ENCODE measurements around the gene PMEPA1.

Gene PMEPA1

DNA sequence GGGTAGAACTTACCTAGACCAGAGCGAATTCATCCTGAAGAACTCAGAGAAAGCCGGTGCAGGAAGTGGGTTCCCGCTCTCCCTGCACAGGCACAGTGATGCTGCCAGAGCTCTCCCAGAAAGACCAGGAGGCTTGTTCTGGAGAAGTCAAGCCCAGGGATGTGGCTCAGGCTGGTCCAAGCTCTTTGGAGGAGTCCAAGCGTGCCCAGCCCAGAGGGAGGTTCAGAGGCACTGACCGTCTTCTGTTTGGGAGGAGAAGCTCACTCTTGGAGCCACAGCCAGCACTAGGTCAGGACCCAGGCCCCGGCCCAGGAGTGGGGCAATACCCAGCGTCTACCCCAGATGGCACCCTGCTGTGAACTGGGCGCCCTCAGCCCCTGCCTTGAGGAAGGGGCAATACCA lies 1.5 kb upstream of the PMEPA1 start:
- no peak for DNase-seq

DNA sequence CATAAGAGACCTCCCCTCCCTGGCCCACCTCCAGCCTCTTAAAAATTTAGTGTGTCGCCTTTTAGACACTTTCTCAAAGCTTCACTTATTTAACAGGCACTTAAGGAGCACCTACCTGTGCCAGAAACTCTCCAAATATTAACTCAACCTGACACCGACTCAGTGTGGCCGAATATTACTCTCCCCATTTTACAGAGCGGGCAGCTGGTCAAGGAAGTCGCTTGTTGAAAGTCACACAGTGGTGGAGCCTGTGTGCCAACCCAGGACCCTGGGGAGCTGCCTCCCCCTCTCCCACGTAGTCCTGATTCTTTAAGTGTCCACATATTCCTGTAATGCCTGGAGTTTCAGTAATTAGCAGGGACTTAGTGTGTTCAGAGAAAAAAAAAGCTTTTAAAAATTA lies 1.0 kb upstream of the PMEPA1 start:
- DNase-seq = no peak

DNA sequence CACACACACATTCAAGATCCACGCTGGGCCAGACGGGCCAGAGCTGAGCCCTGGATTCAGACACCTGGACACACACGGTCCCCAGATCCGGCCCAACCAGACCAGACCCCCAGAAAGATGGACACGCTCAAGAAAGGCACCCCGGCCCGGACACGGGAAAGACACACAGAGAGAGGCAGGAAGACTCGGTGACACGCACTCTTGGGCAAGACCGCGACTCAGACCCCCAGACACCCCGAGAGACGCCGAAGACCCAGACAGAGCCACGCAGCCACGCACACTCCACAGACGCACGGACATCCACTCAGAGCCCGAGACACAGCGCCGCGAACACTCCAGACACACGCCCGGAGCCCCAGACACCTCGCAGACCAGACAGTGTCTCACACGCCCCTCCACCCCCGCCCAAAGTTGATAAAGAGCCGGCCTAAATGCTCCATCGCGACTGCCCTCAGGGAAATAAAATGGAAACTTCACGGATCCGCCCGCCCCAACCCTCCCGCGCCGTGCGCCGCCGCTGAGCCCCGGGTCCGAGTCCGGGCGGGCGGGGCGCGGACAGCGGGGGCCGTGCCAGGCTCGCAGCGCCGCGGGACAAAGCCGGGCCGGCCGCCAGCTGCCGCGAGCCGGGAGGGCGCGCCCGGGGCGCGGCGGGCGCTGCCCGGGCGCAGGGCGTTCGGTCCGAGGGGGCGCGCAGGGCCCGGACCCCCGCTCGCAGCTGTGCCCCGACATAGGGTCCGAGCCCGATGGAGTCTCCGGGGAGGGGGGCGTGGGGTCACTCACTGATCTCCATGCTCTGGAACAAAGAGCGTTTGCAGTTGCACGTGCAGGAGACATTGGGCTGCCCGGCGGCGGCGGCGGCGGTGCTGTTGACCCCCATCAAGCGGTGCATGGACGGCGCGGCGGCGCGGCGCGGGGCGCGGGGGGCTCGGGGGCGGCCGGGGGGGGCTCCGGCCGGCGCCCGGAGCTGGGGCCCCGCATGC lies 831 bp downstream of the PMEPA1 start:
- DNase-seq = no peak

DNA sequence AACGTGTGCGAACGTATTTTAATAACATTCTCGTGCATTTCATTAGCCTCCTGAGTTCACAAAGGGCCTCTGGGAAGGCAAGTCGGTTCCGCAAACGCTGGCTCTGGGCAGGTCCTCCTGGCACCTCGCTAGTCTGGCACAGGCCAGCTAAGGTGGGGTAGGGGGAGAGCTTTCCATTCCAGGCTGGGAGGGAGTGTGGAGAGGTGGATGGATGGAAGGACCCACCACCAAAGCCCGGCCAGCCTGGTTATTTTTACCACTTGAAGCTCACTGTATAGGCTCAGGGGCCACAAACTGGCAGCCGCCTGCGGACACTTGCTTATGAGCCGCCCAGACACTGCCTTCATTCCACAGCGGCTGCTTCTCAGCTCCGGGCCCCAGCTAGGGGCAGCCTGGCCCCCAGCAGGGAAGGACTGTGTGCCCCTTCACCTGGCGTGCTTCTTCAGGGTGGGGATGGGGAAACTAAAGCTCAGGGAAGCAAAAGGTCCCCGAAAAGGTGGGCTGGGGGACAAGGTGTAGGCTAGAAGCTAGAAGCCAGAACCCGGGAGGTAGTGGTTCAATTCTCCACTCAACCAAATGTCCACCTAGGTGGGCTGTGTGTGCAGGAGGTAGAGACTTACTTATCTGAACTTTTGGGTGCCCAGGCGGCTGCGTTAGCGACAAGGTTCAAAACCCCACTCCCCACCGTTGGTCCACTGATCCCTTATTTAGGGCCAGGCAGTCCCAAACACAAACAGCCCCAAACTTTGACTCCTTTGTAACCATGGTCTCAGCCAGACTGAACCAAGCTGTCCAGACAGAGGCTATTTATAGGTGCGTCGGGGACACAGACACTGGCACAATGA lies 1.7 kb downstream of the PMEPA1 start:
- DNase-seq = no peak

DNA sequence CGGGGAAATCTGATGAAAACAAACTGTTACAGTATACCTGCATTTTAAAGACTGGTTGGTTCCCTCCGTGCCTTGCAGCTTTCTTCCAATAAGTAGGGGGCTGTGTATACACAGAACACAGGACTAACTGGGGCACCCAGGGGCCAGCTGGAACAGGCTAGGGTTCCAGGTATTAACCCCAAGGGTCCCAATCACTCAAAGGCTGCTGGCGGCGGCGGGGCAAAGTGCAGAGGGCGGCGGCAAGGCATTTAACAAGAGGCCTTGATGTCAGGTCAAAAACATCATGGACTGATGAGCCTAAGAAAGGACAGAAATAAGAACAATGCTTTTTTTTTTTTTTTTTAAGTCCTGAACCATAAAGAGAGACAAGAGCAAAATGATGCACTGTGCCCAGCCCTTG lies 2.5 kb downstream of the PMEPA1 start:
- DNase-seq = no peak

DNA sequence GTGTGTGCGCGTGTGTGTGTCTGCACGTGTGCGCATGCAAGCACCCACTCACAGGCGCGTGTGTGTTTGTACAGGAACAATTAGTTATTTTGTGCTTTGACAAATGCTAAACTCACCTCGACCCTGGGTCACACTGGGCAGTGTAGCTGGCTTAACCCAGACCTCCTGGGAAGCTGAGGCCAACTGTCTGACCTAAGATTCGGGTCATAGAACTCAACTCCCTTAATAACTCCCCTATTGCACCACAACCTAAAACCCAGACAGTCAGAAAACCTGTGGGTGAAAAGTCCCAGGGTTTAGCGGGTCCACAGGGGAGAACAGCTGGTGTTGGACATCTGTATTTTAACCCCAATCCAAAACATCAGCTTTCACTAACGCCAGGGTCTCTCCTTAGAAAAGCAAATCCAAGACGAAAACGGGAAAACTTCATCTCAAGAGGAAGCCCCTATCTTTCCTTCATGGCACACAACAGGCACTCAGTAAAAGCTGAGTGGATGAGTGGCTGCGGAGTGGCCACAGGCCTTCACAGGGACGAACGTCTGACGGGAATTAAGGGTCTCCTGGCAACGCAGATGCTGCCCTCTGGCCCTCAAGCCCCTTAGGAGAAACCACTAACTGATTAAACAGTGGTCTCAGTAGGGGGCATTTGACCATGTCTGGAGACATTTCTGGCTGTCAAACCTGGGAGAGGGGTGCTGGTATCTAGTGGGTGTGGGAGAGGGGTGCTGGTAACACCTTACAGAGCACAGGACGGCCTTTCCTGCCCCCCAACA lies 4.5 kb downstream of the PMEPA1 start:
- DNase-seq = no peak

DNA sequence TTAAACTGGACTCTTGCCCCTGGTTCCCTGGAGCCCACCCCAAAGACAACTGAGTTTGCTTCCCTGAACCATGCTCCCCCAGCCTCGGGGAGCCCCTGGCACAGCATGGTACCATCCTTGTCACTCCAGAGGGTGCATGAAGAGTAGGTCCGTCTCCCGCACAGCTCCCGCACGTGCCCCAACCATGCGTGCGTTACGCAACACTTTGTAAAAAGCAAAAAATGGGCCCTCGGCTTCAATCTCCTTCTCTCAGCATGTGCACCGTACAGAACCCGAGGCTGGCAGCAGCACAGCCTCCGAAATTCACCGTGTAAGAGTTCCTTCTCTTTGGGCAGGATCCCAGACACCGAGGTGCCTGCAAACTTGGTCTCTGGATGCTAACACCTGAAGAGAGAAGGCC lies 5.6 kb downstream of the PMEPA1 start:
- no peak for DNase-seq

DNA sequence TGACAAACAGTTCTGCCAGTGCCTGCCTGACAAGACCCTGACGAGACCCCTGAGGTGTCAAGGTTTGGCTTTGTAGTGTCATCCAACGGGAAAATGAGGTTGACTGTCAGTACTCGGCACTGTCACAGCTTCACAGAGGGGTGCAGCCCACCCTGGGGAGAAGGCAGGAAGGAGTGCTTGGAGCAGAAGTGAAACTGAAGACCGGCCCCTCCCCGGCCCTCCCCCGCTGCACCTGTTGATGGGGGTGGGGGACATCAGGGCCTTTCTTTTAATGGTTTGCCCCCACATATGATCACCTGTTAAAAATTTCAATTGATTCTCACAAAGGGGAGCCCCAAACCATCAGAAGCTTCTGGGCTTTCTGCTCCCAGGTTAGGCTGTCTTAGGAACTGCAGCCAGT lies 6.8 kb downstream of the PMEPA1 start:
- DNase-seq = no peak

DNA sequence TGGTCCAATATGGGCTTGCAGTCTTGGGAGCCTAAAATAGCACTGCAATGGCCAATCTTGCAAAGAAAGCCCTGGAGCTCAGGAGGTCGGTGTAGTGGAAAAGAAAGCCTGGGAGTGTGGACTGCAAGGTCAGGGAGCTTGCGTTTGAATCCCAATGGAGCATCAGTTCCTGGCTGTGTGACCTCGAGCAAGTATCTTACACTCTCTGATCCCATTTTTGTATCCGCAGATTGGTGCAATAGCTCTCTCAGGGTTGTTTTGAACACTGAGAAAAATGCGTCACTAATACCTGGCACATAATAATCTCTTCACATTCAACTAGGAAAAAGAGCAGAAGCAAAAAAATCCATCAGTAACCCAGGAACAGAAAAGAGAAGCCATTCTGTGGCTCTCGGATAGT lies 7.3 kb downstream of the PMEPA1 start:
- DNase-seq = no peak

DNA sequence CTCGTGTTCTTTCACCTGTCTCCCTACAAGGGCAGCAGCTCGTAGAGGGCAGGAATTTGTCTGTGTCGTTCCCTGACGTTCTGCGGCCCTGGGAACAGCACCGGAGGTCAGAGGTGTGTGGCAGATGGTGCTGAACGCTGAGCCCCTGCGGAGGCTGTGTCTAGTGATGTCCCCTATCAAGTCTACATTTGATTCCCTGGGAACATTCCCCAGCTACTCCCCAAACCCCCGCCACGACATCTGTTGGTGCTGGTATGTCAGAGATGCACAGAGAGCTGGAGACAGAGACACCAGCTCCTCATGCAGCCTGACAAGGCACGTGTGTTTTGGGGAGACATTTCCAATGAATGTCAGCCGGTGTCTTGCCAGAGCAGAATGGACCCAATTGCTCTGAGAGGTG lies 7.7 kb downstream of the PMEPA1 start:
- DNase-seq = no peak

DNA sequence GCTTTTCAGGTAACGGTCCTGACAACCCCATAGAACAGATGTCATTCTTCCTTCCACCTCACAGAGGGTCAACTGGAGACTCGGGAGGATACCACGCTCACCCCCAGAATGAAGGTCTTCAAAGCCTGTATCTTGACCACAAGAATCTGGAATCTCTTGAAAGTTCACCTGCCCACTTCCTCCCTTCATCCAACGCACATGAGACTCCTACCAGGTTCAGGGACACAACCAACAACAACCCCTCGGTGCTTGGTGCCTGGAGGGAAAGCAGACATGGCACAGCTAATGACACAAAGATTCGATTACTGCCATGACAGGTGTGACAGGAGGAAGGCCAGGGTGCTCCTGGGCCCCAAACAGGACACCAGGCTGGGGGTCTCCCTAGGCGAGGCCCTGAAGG lies 8.2 kb downstream of the PMEPA1 start:
- no peak for DNase-seq

DNA sequence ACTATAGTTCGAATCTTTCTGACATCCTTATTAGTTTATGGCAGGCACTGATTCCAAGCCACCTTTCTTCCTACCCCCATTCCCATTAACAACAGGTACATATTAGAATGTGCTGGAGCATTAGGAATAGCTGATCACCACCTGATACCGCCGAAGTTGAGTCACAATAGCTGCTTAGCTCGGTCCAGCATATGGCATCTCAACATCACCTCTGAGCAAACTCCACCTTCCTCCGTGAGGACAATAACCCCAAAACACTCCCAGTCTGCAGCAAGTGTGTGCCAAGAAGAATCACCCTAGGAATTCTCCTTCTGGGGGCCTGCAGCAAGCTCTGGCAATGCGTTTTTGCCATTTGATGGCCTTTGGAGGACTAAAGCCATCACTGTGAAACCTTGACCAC lies 8.7 kb downstream of the PMEPA1 start:
- DNase-seq = no peak

DNA sequence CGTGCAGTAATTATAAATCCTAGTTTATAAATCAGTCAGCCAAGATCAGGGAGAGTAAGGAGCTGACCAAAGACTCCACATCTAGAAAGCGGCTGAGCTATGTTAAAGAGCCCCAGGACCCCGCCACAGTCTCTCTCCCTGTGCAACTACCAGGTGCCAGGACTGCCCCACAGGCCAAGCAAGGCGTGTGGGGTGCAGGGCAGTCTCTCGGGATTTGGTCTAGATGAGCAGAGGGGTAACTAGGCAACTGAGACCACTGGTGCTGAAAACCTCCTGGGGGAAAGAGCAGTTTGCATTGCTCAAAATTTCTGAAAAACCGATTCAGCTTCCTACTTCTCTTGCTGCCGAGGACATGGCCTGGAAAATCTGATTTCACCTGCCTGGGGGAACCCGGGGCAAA lies 10.4 kb downstream of the PMEPA1 start:
- DNase-seq = no peak

DNA sequence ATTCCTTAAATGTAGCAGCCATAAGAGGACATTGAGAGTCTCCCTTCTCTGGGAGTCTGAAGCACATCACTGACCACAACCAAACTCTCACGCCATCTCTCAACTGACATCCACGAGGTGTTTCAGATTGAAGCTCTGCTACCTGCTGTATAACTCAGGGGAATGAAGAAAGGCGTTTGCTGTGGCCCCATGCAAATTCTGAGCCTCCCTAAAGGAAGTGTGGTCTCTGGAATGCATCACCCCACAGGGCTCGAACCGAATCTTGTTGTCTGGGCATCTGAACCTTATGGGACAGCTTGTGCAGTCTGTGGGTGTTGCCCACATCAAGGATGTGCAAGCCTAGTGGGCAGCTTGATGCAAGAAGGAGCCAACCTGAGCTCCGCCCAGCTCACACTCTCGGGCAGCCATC lies 10.9 kb downstream of the PMEPA1 start:
- DNase-seq = no peak

DNA sequence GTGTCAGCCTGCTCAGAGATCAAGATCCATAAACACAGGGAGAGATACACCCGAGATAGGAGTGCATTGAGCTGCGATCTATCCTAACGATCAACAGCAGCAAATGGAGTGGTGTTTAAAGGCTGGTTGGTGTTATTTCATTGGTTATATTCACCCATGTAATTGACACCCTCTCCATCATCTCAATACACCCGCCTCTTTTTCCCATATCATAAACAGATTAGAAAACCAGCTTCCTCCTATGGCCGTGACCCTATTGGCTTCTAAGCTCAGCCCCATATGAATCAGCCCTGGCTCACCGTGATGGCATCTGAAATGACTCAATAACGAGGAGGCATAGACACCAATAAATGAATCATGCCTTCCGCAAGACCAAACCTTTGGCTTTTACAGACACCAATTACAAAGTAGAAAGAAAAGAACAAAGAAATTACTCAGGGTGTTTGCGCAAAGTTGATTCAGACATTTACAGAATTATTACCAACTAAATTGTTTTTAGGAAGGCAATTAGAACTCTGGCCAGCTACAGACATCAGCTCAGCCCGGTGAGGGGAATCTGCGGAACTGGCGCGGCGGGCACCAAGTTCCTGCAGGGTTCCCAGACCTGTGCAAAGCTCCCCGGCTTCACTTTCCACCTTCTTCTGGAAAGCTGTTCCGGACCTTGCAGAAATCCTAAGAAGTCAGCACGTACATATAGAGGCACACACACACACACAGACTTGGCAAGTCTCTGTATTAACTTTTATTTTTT lies 11.5 kb downstream of the PMEPA1 start:
- peak; percentile 33 for DNase-seq

DNA sequence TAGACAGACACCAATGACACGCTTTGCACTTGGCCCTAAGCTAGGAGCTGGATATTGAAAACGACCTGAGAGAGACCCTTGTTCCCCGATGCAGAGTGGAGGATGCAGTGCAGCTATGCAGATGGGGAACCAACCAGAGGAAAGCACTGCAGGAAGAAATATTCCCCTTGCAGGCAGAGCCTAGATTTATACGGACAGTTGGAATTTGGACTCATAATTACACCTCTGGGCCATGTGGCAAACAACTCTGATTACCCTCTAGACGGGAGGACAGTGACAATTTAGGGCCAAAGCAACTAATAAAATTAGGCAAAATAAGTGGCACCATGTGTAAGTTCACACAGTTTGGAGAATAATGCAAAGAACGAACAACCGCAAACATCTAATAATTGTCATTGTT lies 12.3 kb downstream of the PMEPA1 start:
- no peak for DNase-seq

DNA sequence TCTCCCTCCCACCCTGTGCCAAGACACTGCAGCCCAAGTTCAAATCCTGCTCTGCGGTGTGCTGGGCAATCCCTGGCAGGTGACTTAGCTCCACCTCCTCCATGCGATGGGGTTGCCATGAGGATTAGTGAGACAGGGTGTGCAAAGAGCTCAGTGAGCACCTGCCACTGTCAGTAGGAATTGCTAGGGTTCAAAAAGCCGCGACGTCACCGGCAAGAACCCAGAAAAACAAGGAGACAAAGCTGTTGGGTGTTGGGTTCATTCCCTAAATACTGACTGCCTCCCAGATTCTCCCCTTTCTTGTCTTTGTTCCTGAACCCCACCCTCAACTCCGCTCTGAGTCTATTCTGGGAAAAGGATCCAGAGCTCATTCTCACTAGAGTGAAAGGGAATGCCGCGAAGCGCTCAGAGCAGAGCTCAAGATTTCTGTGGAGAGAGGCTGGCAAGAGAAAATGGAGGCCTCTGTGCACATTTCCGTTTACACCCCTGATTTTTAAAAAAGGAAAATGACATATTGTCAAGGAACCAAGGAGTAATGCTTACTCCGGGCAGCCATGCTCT lies 13.3 kb downstream of the PMEPA1 start:
- DNase-seq = no peak

DNA sequence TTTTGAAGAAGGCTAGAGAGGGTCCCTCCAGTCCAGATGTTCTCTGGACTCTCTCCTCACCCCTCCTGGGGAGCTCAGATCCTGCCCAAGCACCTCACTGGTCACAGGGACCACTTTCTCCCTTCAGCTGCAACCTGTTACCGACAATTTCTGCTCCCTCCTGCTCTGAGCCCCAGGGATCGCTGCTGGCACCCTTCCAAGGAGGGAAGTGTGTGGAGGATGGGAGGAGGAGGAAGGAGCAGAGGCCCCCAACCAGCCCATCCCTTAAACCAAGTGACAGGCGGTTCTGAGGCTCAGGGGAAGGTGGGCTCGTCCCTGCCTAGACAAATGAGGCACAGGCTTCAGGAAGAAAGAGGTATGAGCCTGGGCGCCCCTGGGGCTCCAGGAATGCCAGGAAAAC lies 13.9 kb downstream of the PMEPA1 start:
- DNase-seq = no peak

DNA sequence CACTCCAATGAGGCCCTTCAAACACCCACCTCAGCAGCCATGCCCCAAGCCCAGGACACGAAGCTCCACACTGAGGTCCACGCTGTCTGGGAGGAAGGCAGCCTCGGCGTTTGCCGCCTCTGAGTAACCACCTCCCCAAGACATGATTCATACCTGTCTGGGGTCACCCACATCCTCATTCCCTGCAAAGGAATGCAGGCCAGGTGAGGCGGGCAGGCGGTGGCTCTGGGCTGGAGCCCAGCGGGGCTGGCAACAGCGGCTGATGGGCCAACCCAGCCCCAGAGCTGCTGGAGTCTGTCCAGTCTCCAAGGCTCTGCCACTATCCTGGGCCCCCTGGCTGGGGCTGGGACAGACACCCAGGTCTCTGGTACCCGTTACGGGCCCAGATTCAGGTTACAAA lies 14.8 kb downstream of the PMEPA1 start:
- DNase-seq = no peak

DNA sequence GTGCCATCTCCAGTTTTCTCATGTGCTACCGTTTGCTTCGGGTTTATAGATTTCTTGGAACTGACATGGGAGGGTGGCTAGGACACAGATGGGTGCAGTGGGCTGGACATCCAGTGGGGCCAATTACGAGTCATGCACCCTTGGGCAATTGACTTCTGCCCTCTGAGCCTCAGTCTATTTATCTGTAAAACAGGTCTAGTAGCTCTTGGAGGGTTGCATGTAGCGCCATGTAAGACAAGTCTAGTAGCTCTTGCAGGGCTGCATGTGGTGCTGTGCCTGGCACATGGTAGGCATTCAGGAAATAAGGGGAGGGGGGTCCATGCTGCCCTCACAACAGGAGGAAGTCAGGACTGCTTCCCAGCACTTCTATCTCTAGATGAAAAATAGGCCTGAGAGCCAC lies 15.3 kb downstream of the PMEPA1 start:
- no peak for DNase-seq

DNA sequence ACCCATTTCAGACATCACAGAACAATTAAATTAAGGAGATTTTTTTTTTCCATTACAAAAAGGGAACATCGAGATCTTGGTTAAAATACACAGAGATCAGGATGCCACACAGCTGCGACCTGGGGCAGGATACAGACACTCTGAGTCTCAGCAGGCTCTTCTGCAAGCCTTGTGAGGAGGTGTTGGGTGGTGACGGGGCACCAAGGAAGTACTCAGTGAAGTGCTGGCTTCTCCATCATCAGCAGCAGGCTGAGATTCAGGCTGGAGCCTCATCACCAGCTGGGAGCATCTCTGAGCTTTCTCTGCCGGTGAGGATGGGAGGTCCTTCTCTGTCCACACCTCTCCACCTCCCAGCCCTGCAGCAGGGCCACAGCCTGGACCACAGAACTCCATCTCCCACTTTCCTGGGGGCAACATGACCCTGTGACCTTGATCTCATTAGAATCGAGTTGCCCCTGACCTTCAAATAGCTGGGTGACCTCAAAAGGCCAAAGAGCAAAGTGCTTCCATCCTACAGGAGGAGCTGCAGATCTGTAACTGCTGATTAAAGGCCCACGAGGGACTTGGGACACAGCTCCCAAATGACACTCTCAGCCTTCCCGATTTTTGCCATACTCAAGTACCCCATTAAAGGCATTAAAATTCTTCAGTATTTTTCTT lies 16.0 kb downstream of the PMEPA1 start:
- DNase-seq = no peak

All from NK-92 treated with Interleukin-12 subunit alpha and Interleukin-12 subunit beta, amount 100 ng/mL, for 24 hours (cell line).